ENCODE results near the gene KREMEN1.

DNA sequence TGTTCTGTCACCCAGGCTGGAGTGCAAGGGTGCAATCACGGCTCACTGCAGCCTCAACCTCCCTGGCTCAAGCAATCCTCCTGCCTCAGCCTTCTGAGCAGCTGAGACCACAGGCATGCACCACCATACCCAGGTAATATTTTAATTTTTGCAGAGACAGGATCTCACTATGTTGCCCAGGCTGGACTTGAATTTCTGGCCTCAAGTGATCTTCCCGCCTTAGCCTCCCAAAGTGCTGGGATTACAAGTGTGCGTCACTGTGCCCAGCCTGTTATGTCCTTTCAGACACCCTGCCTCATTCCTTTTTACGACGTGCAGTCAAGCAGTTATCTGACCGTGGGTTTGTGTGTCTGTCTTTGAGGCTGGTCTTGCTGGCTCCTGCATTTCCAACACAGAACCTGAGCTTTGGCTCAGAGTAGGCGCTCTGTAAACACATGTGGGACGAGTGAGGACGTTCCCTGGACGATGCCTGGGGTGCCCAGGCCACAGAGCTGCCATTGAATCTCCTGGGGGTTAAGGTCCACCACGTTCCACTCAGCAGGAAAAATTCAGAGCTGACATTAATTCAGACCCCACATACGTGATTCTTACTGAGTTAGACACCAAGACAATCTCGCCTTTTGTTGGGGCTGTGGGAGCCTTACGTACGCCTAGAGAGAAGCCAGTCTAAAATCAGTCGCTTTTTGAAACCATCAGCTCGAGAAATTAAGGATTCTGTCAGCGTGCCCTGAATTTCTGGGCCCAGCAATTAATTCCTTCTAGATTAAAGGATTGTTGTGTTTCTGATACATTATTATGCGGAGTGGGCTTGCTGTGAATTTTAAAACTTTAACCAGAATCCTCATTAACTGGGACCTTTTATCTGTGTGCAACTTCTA is 111.4 kb downstream of the KREMEN1 start:
- TF ChIP-seq, protein P1, sequence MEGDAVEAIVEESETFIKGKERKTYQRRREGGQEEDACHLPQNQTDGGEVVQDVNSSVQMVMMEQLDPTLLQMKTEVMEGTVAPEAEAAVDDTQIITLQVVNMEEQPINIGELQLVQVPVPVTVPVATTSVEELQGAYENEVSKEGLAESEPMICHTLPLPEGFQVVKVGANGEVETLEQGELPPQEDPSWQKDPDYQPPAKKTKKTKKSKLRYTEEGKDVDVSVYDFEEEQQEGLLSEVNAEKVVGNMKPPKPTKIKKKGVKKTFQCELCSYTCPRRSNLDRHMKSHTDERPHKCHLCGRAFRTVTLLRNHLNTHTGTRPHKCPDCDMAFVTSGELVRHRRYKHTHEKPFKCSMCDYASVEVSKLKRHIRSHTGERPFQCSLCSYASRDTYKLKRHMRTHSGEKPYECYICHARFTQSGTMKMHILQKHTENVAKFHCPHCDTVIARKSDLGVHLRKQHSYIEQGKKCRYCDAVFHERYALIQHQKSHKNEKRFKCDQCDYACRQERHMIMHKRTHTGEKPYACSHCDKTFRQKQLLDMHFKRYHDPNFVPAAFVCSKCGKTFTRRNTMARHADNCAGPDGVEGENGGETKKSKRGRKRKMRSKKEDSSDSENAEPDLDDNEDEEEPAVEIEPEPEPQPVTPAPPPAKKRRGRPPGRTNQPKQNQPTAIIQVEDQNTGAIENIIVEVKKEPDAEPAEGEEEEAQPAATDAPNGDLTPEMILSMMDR (IDR thresholded peaks at IDR 0.05 in 2 of 3, conservative IDR thresholded peaks at IDR 0.05 in 1 of 3; ENCODE audit: borderline replicate concordance in 1 of 3, insufficient read depth in 1 of 3, low read depth in 2 of 3, low read length in 2 of 3): no peak
- TF ChIP-seq RAD21 (IDR thresholded peaks at IDR 0.05; ENCODE audit: low read depth) (no peak), EZH2 (IDR thresholded peaks at IDR 0.05) (no peak), ZFX (IDR thresholded peaks at IDR 0.05) (no peak), EZH2phosphoT487 (IDR thresholded peaks at IDR 0.05; ENCODE audit: borderline replicate concordance) (no peak), SIN3A (IDR thresholded peaks at IDR 0.05; ENCODE audit: low read depth) (no peak)
- TF ChIP-seq, protein P2, sequence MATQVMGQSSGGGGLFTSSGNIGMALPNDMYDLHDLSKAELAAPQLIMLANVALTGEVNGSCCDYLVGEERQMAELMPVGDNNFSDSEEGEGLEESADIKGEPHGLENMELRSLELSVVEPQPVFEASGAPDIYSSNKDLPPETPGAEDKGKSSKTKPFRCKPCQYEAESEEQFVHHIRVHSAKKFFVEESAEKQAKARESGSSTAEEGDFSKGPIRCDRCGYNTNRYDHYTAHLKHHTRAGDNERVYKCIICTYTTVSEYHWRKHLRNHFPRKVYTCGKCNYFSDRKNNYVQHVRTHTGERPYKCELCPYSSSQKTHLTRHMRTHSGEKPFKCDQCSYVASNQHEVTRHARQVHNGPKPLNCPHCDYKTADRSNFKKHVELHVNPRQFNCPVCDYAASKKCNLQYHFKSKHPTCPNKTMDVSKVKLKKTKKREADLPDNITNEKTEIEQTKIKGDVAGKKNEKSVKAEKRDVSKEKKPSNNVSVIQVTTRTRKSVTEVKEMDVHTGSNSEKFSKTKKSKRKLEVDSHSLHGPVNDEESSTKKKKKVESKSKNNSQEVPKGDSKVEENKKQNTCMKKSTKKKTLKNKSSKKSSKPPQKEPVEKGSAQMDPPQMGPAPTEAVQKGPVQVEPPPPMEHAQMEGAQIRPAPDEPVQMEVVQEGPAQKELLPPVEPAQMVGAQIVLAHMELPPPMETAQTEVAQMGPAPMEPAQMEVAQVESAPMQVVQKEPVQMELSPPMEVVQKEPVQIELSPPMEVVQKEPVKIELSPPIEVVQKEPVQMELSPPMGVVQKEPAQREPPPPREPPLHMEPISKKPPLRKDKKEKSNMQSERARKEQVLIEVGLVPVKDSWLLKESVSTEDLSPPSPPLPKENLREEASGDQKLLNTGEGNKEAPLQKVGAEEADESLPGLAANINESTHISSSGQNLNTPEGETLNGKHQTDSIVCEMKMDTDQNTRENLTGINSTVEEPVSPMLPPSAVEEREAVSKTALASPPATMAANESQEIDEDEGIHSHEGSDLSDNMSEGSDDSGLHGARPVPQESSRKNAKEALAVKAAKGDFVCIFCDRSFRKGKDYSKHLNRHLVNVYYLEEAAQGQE (IDR thresholded peaks at IDR 0.05; ENCODE audit: low read depth): no peak
- TF ChIP-seq, protein P3, sequence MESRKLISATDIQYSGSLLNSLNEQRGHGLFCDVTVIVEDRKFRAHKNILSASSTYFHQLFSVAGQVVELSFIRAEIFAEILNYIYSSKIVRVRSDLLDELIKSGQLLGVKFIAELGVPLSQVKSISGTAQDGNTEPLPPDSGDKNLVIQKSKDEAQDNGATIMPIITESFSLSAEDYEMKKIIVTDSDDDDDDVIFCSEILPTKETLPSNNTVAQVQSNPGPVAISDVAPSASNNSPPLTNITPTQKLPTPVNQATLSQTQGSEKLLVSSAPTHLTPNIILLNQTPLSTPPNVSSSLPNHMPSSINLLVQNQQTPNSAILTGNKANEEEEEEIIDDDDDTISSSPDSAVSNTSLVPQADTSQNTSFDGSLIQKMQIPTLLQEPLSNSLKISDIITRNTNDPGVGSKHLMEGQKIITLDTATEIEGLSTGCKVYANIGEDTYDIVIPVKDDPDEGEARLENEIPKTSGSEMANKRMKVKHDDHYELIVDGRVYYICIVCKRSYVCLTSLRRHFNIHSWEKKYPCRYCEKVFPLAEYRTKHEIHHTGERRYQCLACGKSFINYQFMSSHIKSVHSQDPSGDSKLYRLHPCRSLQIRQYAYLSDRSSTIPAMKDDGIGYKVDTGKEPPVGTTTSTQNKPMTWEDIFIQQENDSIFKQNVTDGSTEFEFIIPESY (IDR thresholded peaks at IDR 0.05; ENCODE audit: extremely low read depth, insufficient replicate concordance, low read length): no peak
